ENCODE data around the gene A4GALT.

Gene A4GALT

DNA sequence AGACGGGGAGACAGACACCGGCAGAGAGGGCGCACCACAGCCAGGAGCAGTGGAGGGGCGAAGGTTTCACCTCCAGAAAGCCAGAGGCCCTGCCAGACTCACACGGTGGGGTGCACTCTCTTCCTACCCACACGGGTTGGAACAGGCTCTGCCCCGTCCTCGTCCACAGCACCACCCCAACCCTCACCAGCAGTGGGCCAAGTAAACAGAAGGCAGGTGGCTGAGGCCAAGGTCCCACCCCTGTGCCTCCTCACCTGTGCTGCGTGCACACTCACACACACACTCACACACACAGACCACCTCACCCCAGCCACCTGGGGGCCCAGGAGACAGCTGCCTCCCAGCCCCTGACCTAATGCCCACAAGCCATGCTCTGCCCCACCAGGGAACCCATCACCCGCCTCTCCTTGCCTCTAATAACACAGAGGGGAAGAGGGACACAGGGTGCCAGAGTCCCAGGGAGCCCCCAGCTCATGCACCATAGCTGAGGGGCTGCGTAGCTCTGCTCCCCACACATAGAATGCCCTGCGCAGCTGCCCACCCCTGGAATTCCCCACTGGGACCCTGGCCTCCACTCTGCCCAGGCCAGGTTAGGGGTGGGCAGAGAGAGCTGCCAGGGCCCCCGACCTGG is 74.6 kb downstream of the A4GALT start:
- no peak for DNase-seq

DNA sequence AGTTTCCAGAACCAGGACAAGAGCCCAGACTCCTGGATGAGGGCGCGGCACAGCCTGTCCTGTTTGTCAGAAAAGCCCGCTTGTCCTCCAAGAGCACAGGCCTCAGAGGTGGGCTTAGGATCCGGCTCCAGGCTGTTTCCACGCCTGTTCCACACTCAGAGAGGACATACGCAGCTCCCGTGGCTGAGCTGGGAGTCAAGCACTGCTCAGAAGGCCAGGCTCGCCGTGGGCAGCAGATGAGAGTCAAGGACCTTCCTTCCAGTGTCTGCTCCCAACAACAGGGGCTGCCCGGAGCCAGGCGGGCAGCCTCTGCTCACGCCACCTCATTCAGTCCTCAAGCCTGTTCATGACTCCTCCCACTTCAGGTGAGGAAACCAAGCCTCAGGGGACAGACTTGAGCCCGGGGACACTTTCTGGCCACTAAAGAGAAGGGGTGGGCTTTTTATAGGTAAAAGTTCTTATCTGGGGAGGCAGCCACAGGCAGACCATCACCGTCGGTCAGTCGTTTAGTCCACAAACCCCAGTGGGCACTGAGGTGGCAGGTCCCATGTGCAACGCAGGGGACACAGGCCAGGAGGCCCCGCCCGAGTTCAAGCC is 75.2 kb downstream of the A4GALT start:
- DNase-seq = no peak

DNA sequence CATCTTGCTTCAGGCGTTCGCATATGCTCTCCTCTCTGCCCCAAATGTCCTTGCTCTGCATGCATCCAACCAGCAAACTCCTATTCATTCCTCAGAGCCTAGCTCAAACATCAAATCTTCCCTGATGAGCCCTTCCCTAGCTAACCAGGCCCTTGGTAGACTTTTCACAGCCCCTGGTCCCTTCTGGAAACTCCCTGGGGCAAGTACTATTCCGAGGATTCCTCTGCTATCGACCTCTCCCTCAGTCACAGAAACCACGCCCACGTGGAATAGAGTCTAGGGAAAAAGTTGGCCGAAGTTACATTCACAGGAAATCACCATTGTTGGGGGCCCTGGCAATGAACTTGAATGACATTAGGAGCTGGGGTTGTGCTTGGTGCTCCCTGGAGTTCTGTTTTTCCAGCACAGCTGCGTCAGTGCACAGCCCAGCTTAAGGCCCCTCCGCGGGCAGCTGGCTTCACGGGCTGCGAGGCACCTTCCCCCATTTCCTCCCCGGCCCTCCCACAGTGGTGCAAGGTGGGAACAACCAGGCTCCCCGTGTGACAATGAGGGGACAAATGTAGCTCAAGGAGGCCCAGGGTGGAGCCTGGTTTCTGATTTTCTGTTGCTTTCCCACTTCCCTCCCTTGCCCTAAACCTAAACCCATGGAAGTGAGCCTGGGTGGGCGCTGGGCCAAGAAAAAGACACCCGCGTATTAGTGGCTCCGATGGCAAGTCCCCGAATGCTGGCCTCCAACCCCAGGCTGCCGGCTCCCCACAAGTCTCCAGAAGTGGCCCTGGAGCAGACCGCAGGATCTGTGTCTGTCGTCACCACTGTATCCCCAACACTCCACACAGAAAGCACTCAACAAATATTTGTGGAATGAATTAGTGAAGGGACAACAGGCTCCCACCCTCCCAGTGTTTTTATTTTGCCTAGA is 76.0 kb downstream of the A4GALT start:
- DNase-seq = no peak

DNA sequence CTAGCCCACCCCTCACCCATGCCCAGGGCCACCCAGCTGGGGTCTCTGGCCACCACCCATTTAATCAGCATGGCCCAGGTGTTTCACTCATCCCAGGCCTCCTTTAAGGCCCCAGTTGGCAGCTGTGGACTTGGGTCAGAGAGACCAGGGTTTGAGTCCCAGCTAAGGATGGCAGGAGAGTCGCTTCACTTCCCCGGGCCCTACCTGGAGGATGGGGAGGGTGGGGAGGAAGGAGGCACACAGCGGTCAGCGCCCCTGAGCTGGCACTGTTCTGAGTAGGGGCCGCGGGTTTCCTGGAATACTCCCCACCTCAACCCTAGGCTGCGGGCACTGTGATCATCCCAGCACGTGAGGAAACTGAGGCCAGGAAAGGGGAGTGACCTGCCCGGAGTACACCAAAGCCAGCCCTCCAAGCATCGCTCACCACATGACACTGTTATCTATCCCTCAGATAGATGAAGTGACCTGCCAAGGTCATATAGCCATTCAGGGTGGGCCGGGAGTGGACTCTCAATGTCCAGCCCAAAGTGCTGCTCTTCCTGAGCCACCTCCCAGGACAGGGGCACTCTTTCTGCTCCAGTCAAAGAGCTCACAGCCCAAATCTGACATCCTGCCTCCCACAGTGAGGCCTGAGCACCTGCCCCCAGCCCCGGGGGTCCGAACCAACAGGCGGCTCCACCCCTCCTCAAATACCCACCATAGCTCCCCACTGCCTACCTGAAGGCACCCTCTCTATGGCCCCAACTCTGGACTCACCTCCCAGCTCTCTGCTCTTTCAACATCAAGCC is 76.8 kb downstream of the A4GALT start:
- DNase-seq = no peak

DNA sequence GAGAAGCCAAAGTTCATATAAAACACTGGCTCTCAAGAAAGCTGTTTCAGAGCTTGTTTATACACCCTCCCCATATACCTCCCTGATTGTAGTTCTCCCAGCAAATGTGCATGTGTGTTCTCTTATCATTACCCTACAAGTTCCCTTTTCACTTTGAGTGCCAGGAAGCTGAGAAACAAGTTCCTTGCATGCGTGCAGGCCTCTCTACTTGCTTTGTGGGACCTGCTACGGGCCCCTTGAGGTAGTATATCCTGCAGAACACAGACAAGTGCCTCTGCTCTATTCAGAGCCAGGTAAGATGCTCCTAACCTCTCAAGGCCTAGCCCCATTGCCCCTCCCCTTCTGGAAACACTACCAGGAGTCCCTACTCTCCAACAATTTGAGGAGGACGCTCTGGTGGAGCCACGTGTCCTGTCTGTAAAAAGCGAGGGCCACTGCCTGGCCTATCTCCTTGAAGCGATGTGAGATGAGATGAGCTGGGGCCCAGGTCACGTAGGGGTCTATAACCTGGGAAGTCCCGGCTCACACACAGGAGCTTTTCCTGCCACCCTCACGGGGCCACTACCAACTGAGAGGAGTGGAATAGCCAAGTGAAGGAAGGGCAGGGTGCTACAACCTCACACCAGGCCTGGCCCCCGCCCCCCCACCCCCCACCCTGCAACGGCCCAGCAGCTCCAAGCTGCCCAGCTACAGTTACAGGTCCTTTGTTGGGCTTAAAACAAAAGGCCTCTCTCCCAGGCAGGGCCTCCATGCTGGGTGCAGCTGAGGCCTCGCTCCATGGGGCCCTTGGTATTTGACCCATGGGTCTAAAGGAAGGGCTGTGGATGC is 77.7 kb downstream of the A4GALT start:
- DNase-seq = no peak
